ENCODE measurements around the gene RASL10B.

Gene RASL10B

GRCh38 chr17:35775039-35775438 is 43.6 kb downstream of the RASL10B start:
- DNase-seq: no peak
- no peaks in the 10 kb centered on the region for H3K36me3 Mint-ChIP-seq (ENCODE audit: low read depth)
- H3K4me3 Mint-ChIP-seq: no peak overlapping the region
- H3K27ac Mint-ChIP-seq: no peak overlapping the region
- no peaks in the 10 kb centered on the region for H3K4me1 Mint-ChIP-seq
- H3K9me3 Mint-ChIP-seq: no peaks in the 10 kb centered on the region
- no peak for ATAC-seq
- peaks cover 7% of the 10 kb centered on the region for H3K27me3 Mint-ChIP-seq

GRCh38 chr17:35775583-35775982 is 44.1 kb downstream of the RASL10B start:
- Mint-ChIP-seq H3K27ac (no peak overlapping the region), H3K4me3 (no peak overlapping the region), H3K36me3 (ENCODE audit: low read depth) (no peaks in the 10 kb centered on the region), H3K4me1 (no peaks in the 10 kb centered on the region), H3K9me3 (no peaks in the 10 kb centered on the region), H3K27me3 (peaks cover 7% of the 10 kb centered on the region)
- no peak for ATAC-seq
- no peak for DNase-seq

- Mint-ChIP-seq H3K27me3 (peaks cover 5% of the 10 kb centered on the region), H3K9me3 (no peaks in the 10 kb centered on the region), H3K4me3 (no peak overlapping the region), H3K27ac (no peak overlapping the region), H3K4me1 (no peaks in the 10 kb centered on the region), H3K36me3 (ENCODE audit: low read depth) (no peaks in the 10 kb centered on the region)
- ATAC-seq: no peak
- no peak for DNase-seq
Observed at GRCh38 chr17:35778641-35779196, 47.3 kb downstream of the RASL10B start.

- ATAC-seq: no peak
- no peak for DNase-seq
- Mint-ChIP-seq H3K36me3 (ENCODE audit: low read depth) (no peaks in the 10 kb centered on the region), H3K4me1 (no peaks in the 10 kb centered on the region), H3K4me3 (no peak overlapping the region), H3K9me3 (no peaks in the 10 kb centered on the region), H3K27me3 (peaks cover 3% of the 10 kb centered on the region), H3K27ac (no peak overlapping the region)
Observed at GRCh38 chr17:35780950-35781349, 49.5 kb downstream of the RASL10B start.

- Mint-ChIP-seq H3K9me3 (no peaks in the 10 kb centered on the region), H3K27me3 (no peaks in the 10 kb centered on the region), H3K27ac (no peak overlapping the region), H3K36me3 (ENCODE audit: low read depth) (no peaks in the 10 kb centered on the region), H3K4me3 (no peak overlapping the region), H3K4me1 (peaks cover 11% of the 10 kb centered on the region)
- ATAC-seq: no peak
- DNase-seq: no peak
Observed at GRCh38 chr17:35784895-35785294, 53.5 kb downstream of the RASL10B start.

- Mint-ChIP-seq H3K4me1 (peaks cover 16% of the 10 kb centered on the region), H3K9me3 (no peaks in the 10 kb centered on the region), H3K36me3 (ENCODE audit: low read depth) (no peaks in the 10 kb centered on the region), H3K4me3 (no peak overlapping the region), H3K27ac (no peak overlapping the region), H3K27me3 (peaks cover under 1% of the 10 kb centered on the region)
- DNase-seq: no peak
- no peak for ATAC-seq
Observed at GRCh38 chr17:35786941-35787432, 55.5 kb downstream of the RASL10B start.

GRCh38 chr17:35788477-35789368 is 57.3 kb downstream of the RASL10B start:
- Mint-ChIP-seq H3K27me3 (peaks cover 10% of the 10 kb centered on the region), H3K9me3 (no peaks in the 10 kb centered on the region)
- peak; percentile 65 for ATAC-seq

GRCh38 chr17:35790841-35791240 is 59.4 kb downstream of the RASL10B start:
- H3K36me3 Mint-ChIP-seq (ENCODE audit: low read depth): no peaks in the 10 kb centered on the region
- H3K27me3 Mint-ChIP-seq: peaks cover 23% of the 10 kb centered on the region
- DNase-seq: no peak
- H3K9me3 Mint-ChIP-seq: no peaks in the 10 kb centered on the region
- H3K4me1 Mint-ChIP-seq: peaks cover 23% of the 10 kb centered on the region
- H3K4me3 Mint-ChIP-seq: no peak overlapping the region
- ATAC-seq: no peak
- no peak overlapping the region for H3K27ac Mint-ChIP-seq

More at GRCh38 chr17:35788477-35789368, 57.3 kb downstream of the RASL10B start:
- H3K27ac Mint-ChIP-seq: no peak overlapping the region
- no peak for DNase-seq
- H3K4me1 Mint-ChIP-seq: peaks cover 18% of the 10 kb centered on the region
- H3K4me3 Mint-ChIP-seq: no peak overlapping the region
- no peaks in the 10 kb centered on the region for H3K36me3 Mint-ChIP-seq (ENCODE audit: low read depth)

GRCh38 chr17:35791681-35792350 is 60.4 kb downstream of the RASL10B start:
- peaks cover 29% of the 10 kb centered on the region for H3K4me1 Mint-ChIP-seq
- ATAC-seq (no peak), DNase-seq (no peak)
- H3K9me3 Mint-ChIP-seq: no peaks in the 10 kb centered on the region
- no peak overlapping the region for H3K4me3 Mint-ChIP-seq
- no peaks in the 10 kb centered on the region for H3K36me3 Mint-ChIP-seq (ENCODE audit: low read depth)
- H3K27ac Mint-ChIP-seq: no peak overlapping the region
- peaks cover 32% of the 10 kb centered on the region for H3K27me3 Mint-ChIP-seq
